K562 (cell line): ENCODE results near the gene TMEM14C. TPM values are rescaled to one million over a fixed set of nuclear protein-coding genes. Genes with fewer than 3 reads are reported as not detected.

Experiments used
- CREBBP ChIP-seq: IDR thresholded peaks from one replicate; pipeline ENCODE4 v1.6.1; 2012; ENCODE audit warnings: low read depth, mild to moderate bottlenecking, control low read depth, inconsistent platforms, low read length
- EZH2 ChIP-seq: IDR thresholded peaks from 2 replicates; pipeline ENCODE4 v1.6.1; 2012; ENCODE audit warnings: low read depth, mild to moderate bottlenecking, inconsistent platforms, low read length, borderline replicate concordance
- FOXJ3 ChIP-seq: sonication (generic); formaldehyde crosslinking; IDR thresholded peaks from 2 replicates; pipeline ENCODE4 v1.4.0; 2020; ENCODE audit warnings: mild to moderate bottlenecking, missing genetic modification reagents
- FOXM1 ChIP-seq, 2 experiments: fragments of 450-650 bp in 1 of 2; sonication (generic) in 1 of 2; formaldehyde crosslinking in 1 of 2; IDR thresholded peaks; 2 replicates each; pipeline versions ENCODE4 v1.6.1 to v1.9.0; 2017 to 2022; ENCODE audit warnings: low read depth in 2 of 2, mild to moderate bottlenecking in 2 of 2, missing genetic modification reagents in 1 of 2, moderate library complexity in 1 of 2
- NCOA6 ChIP-seq: fragments of 450-650 bp; IDR thresholded peaks from 2 replicates; pipeline ENCODE4 v1.6.1; 2017; ENCODE audit warnings: mild to moderate bottlenecking
- NELFE ChIP-seq: IDR thresholded peaks from 2 replicates; pipeline ENCODE4 v1.6.1; 2011; ENCODE audit warnings: mild to moderate bottlenecking; ENCODE audit not compliant: insufficient read depth, insufficient read length
- NEUROD1 ChIP-seq: fragments of 150-350 bp; IDR thresholded peaks from 2 replicates; pipeline ENCODE4 v1.6.1; 2014; ENCODE audit warnings: borderline replicate concordance, low read length, low read depth; ENCODE audit not compliant: partially characterized antibody
- PRPF4 ChIP-seq: fragments of 200-400 bp; formaldehyde crosslinking; IDR thresholded peaks from one replicate; pipeline ENCODE4 v1.6.1; 2017; ENCODE audit warnings: low read length, low read depth, mild to moderate bottlenecking; ENCODE audit not compliant: insufficient read depth, poor library complexity, severe bottlenecking
- PTTG1 ChIP-seq: fragments of 450-650 bp; IDR thresholded peaks from 2 replicates; pipeline ENCODE4 v1.6.1; 2016; ENCODE audit warnings: low read depth, mild to moderate bottlenecking, missing genetic modification characterization, missing compliant biosample characterization
- TCFL5 ChIP-seq: fragments of 250-450 bp; sonication (Bioruptor Pico); conservative IDR thresholded peaks from 2 replicates; pipeline ENCODE4 v1.6.1; 2021; ENCODE audit warnings: mild to moderate bottlenecking, moderate library complexity, matching md5 sums
- TGIF2 ChIP-seq: sonication (generic); formaldehyde crosslinking; IDR thresholded peaks from 2 replicates; pipeline ENCODE4 v1.8.1; 2022; ENCODE audit warnings: mild to moderate bottlenecking, missing genetic modification reagents, moderate library complexity
- ZBTB17 ChIP-seq: fragments of 450-650 bp; formaldehyde crosslinking; IDR thresholded peaks from 2 replicates; pipeline ENCODE4 v1.4.0; 2020; ENCODE audit warnings: mild to moderate bottlenecking
- ZNF165 ChIP-seq: fragments of 250-450 bp; sonication (Bioruptor Pico); IDR thresholded peaks from 2 replicates; pipeline ENCODE4 v1.4.0; 2020; ENCODE audit warnings: borderline replicate concordance
- ZNF212 ChIP-seq: fragments of 450-650 bp; formaldehyde crosslinking; IDR thresholded peaks from 2 replicates; pipeline ENCODE4 v1.4.0; 2020; ENCODE audit warnings: mild to moderate bottlenecking
- ZNF239 ChIP-seq: fragments of 250-450 bp; sonication (Bioruptor Pico); IDR thresholded peaks from 2 replicates; pipeline ENCODE4 v1.4.0; 2020; ENCODE audit warnings: mild to moderate bottlenecking
- ZNF253 ChIP-seq: fragments of 250-450 bp; sonication (Bioruptor Pico); conservative IDR thresholded peaks from 2 replicates; pipeline ENCODE4 v1.6.1; 2021; ENCODE audit warnings: mild to moderate bottlenecking
- ZNF696 ChIP-seq: fragments of 250-450 bp; sonication (Bioruptor Pico); conservative IDR thresholded peaks from 2 replicates; pipeline ENCODE4 v1.4.0; 2020; ENCODE audit warnings: mild to moderate bottlenecking, moderate library complexity
- polyA plus RNA-seq, 8 experiments: library from polyadenylated mRNA; depleted of rRNA in 4 of 8; stranded (reverse) in 5 of 8; unstranded in 3 of 8; fragments of >200 nt; fragmentation: Nextera tagmentation in 2 of 8; fragmentation: Illumina TruSeq in 1 of 8; extraction: Ambion mirVana in 2 of 8; extraction: Trizol in 1 of 8; gene quantifications; 2 replicates each; pipeline versions ENCODE4 v1.2.1 to v1.2.3, GENCODE V29; 2011 to 2014; ENCODE audit warnings: inconsistent platforms in 1 of 8, missing spikeins in 1 of 8
- total RNA-seq, 7 experiments: library from RNA; depleted of rRNA in 6 of 7; stranded (reverse); fragments of >200 nt in 6 of 7; fragmentation: Illumina TruSeq in 2 of 7; extraction: Trizol in 2 of 7; gene quantifications; 2 replicates each; pipeline versions ENCODE4 v1.2.1 to v1.2.3, GENCODE V29; 2011 to 2021; ENCODE audit warnings: low replicate concordance in 1 of 7
- TF ChIP-seq, protein P1 (sequence below): fragments of 250-450 bp; sonication (Bioruptor Pico); IDR thresholded peaks from 2 replicates; pipeline ENCODE4 v1.8.0; 2022; ENCODE audit warnings: inconsistent platforms, mild to moderate bottlenecking, moderate library complexity, borderline replicate concordance
- TF ChIP-seq, protein P2 (sequence below): IDR thresholded peaks from 2 replicates; pipeline ENCODE4 v1.6.1; 2014; ENCODE audit warnings: antibody characterized with exemption
- TF ChIP-seq, protein P3 (sequence below): fragments of 450-650 bp; IDR thresholded peaks from 2 replicates; pipeline ENCODE4 v1.6.1; 2014; ENCODE audit warnings: low read depth, mild to moderate bottlenecking, moderate library complexity, borderline replicate concordance
- TF ChIP-seq, protein P4 (sequence below): conservative IDR thresholded peaks from 2 replicates; pipeline ENCODE4 v1.6.1; 2011; ENCODE audit warnings: low read depth, mild to moderate bottlenecking, low read length; ENCODE audit not compliant: control insufficient read depth

TMEM14C gene
- total and polyA plus RNA-seq, 9 of the 15 experiments (the other 6 are each of a cell fraction or from before 2014, with no cell fraction given): 151 to 496 (median 263) TPM

DNA sequence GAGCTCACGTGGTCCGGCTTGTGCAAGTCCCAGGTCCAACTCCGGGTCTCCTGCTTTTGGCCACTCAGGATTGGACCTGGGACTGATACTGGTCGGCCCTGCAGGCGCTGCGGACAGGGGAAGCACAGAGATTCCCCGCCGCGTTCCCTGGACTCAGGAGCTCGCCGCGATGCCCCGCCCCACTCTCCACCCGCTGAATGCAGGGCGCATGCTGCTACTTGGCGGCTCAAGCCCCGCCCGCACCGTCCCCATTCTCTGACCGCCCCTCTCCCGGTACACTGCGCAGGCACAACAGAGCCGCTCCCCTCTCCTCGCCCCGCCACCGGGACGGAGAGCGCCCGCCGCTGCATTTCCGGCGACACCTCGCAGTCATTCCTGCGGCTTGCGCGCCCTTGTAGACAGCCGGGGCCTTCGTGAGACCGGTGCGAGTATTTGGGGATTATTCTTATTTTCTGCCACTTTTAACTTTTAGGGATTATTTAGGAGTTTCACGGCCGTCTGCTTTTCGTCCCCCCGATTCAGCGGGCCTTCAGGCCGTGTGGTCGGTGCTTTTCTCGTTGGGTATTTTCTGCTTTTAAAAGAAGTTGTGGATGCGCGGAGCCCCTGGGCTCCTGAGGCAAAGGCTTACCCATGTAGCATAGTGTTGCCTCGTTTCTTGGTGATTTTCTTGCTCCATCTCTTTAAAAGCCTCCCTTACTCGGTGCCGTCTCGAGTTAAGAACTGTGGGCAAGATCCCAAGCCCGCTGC is at the start of gene TMEM14C (continued):
- TF ChIP-seq, protein P1, sequence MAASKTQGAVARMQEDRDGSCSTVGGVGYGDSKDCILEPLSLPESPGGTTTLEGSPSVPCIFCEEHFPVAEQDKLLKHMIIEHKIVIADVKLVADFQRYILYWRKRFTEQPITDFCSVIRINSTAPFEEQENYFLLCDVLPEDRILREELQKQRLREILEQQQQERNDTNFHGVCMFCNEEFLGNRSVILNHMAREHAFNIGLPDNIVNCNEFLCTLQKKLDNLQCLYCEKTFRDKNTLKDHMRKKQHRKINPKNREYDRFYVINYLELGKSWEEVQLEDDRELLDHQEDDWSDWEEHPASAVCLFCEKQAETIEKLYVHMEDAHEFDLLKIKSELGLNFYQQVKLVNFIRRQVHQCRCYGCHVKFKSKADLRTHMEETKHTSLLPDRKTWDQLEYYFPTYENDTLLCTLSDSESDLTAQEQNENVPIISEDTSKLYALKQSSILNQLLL (CRISPR knock-in tag): no peak
- TF ChIP-seq ZNF696 (CRISPR knock-in tag) (no peak), PRPF4 (no peak), PTTG1 (no peak), NCOA6 (no peak; the same call in 1 of the 2 replicates), TCFL5 (CRISPR knock-in tag) (no peak), NELFE (no peak), TGIF2 (CRISPR knock-in tag) (no peak), ZNF212 (CRISPR knock-in tag) (no peak), ZBTB17 (peak; percentile 42; the same call in 1 of the 2 replicates), EZH2 (no peak), FOXJ3 (CRISPR knock-in tag) (no peak), ZNF239 (no peak), ZNF165 (CRISPR knock-in tag) (no peak), ZNF253 (no peak), NEUROD1 (peak; percentile 65), FOXM1 (IDR thresholded peaks at IDR 0.05; ENCODE audit: low read depth) (peak; percentile 79; the same call in 1 of the 2 replicates), FOXM1 (CRISPR knock-in tag; IDR thresholded peaks at IDR 0.05; ENCODE audit: low read depth) (no peak), CREBBP (no peak)
- TF ChIP-seq, protein P2, sequence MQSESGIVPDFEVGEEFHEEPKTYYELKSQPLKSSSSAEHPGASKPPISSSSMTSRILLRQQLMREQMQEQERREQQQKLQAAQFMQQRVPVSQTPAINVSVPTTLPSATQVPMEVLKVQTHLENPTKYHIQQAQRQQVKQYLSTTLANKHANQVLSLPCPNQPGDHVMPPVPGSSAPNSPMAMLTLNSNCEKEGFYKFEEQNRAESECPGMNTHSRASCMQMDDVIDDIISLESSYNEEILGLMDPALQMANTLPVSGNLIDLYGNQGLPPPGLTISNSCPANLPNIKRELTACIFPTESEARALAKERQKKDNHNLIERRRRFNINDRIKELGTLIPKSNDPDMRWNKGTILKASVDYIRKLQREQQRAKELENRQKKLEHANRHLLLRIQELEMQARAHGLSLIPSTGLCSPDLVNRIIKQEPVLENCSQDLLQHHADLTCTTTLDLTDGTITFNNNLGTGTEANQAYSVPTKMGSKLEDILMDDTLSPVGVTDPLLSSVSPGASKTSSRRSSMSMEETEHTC: peak; percentile 39; the same call in 1 of the 2 replicates
- TF ChIP-seq, protein P3, sequence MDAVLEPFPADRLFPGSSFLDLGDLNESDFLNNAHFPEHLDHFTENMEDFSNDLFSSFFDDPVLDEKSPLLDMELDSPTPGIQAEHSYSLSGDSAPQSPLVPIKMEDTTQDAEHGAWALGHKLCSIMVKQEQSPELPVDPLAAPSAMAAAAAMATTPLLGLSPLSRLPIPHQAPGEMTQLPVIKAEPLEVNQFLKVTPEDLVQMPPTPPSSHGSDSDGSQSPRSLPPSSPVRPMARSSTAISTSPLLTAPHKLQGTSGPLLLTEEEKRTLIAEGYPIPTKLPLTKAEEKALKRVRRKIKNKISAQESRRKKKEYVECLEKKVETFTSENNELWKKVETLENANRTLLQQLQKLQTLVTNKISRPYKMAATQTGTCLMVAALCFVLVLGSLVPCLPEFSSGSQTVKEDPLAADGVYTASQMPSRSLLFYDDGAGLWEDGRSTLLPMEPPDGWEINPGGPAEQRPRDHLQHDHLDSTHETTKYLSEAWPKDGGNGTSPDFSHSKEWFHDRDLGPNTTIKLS: peak; percentile 15; the same call in 1 of the 2 replicates
- TF ChIP-seq, protein P4, sequence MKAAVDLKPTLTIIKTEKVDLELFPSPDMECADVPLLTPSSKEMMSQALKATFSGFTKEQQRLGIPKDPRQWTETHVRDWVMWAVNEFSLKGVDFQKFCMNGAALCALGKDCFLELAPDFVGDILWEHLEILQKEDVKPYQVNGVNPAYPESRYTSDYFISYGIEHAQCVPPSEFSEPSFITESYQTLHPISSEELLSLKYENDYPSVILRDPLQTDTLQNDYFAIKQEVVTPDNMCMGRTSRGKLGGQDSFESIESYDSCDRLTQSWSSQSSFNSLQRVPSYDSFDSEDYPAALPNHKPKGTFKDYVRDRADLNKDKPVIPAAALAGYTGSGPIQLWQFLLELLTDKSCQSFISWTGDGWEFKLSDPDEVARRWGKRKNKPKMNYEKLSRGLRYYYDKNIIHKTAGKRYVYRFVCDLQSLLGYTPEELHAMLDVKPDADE: 0 out of 2 replicates have a peak, but pooled peaks have one; percentile 58
